A673 (cell line): ENCODE results near the gene MECR.

Source experiments
- CTCF ChIP-seq: fragments of 300-800, 200-600 bp; sonication (generic); conservative IDR thresholded peaks from 2 replicates; pipeline ENCODE4 v1.5.1; 2017; ENCODE audit warnings: low read depth, mild to moderate bottlenecking, antibody characterized with exemption, low read length, moderate library complexity, mixed read lengths
- EZH2 ChIP-seq: fragments of 200-600 bp; sonication (generic); IDR thresholded peaks from 2 replicates; pipeline ENCODE4 v1.6.1; 2017; ENCODE audit warnings: borderline replicate concordance, low read depth, mild to moderate bottlenecking, mixed read lengths, antibody characterized with exemption, low read length; ENCODE audit not compliant: poor library complexity, severe bottlenecking

GRCh38 chr1:29223521-29223920, 7.2 kb downstream of the MECR start:
- TF ChIP-seq CTCF (no peak), EZH2 (no peak)
